ENCODE results near the gene SPAM1. TPM values are rescaled to one million over a fixed set of nuclear protein-coding genes. Genes with fewer than 3 reads are reported as not detected.

The SPAM1 gene
- total and polyA plus RNA-seq, 7 donors = 0.79 TPM; not detected in 6

GRCh38 chr7:123917878-123918277 is 7.2 kb upstream of the SPAM1 start:
- ATAC-seq = no peak
- TF ChIP-seq, protein P1, sequence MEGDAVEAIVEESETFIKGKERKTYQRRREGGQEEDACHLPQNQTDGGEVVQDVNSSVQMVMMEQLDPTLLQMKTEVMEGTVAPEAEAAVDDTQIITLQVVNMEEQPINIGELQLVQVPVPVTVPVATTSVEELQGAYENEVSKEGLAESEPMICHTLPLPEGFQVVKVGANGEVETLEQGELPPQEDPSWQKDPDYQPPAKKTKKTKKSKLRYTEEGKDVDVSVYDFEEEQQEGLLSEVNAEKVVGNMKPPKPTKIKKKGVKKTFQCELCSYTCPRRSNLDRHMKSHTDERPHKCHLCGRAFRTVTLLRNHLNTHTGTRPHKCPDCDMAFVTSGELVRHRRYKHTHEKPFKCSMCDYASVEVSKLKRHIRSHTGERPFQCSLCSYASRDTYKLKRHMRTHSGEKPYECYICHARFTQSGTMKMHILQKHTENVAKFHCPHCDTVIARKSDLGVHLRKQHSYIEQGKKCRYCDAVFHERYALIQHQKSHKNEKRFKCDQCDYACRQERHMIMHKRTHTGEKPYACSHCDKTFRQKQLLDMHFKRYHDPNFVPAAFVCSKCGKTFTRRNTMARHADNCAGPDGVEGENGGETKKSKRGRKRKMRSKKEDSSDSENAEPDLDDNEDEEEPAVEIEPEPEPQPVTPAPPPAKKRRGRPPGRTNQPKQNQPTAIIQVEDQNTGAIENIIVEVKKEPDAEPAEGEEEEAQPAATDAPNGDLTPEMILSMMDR (IDR thresholded peaks at IDR 0.05) = no peak
- no peak overlapping the region for H3K4me3 ChIP-seq
- no peaks in the 10 kb centered on the region for H3K9me3 ChIP-seq
- DNase-seq = no peak
- no peak overlapping the region for H3K27ac ChIP-seq
- H3K4me1 ChIP-seq = no peaks in the 10 kb centered on the region
- H3K36me3 ChIP-seq (ENCODE audit: insufficient read depth in 1 of 2, low read depth in 1 of 2) = no peaks in the 10 kb centered on the region
- intact Hi-C loops (cut with DNase I) = no loop called here
- WGBS, 3 donors = 94 to 96% (median 94%) methylated on average over 12 of the region's 12 CpGs
- H3K27me3 ChIP-seq (ENCODE audit: insufficient read depth in 3 of 3, low read length in 2 of 3) = no peaks in the 10 kb centered on the region

DNA sequence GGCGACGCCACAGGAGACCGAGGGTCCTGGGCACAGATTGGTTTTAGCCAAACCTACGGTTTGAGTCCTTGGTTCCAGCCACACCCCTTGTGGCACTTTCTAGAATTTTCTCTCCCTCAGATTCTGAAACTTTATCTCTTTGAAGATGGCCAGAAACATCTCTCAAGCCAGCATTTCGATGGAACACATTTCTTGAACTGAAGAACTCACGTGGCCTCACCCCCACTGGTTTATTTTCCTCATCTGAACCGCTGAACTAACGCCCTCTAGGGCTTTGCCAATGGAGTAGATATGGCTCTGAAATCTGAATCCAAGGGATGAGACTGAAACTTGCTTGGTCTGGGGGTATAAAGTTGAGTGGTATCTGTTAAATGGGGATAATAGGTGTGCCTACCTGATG is 6.7 kb upstream of the SPAM1 start:
- no peaks in the 10 kb centered on the region for H3K27me3 ChIP-seq (ENCODE audit: insufficient read depth in 3 of 3, low read length in 2 of 3)
- no peaks in the 10 kb centered on the region for H3K9me3 ChIP-seq
- H3K36me3 ChIP-seq (ENCODE audit: insufficient read depth in 1 of 2, low read depth in 1 of 2) = no peaks in the 10 kb centered on the region
- no peak overlapping the region for H3K4me3 ChIP-seq
- TF ChIP-seq, protein P1 (IDR thresholded peaks at IDR 0.05) = no peak
- no peaks in the 10 kb centered on the region for H3K4me1 ChIP-seq
- WGBS, 3 donors = 83 to 90% (median 86%) methylated on average over 8 of the region's 8 CpGs
- DNase-seq (no peak), ATAC-seq (no peak)
- intact Hi-C loops (cut with DNase I) = no loop called here
- no peak overlapping the region for H3K27ac ChIP-seq

DNA sequence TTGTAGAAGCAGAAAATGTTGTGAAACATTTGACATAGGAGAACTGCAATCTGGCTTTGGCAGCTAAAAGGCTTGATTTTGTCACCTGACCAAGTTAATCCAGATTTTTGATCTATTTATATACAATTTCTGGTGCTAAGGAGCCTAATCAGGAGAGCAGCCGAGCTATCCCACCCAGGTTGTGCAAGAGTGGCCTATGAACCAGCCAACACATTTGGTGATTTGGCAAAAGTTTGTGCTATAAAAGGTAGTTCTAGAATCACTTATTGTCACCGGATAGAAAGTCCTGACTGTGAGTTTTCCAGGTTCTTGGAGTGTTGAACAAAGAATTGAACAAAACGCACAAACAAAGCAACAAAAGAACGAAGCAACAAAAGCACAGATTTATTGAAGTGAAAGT is 1.4 kb upstream of the SPAM1 start:
- no peaks in the 10 kb centered on the region for H3K36me3 ChIP-seq (ENCODE audit: insufficient read depth in 1 of 2, low read depth in 1 of 2)
- intact Hi-C loops (cut with DNase I) = no loop called here
- H3K27ac ChIP-seq = no peak overlapping the region
- no peaks in the 10 kb centered on the region for H3K9me3 ChIP-seq
- 81 to 91% (median 90%) methylated on average over 4 of the region's 4 CpGs for WGBS, 3 donors
- no peaks in the 10 kb centered on the region for H3K27me3 ChIP-seq (ENCODE audit: insufficient read depth in 3 of 3, low read length in 2 of 3)
- TF ChIP-seq, protein P1 (IDR thresholded peaks at IDR 0.05) = no peak
- H3K4me3 ChIP-seq = no peak overlapping the region
- no peaks in the 10 kb centered on the region for H3K4me1 ChIP-seq
- no peak for DNase-seq
- ATAC-seq = no peak

GRCh38 chr7:123929107-123929506 is 4.1 kb downstream of the SPAM1 start:
- TF ChIP-seq, protein P1 (IDR thresholded peaks at IDR 0.05) = no peak
- no peaks in the 10 kb centered on the region for H3K4me1 ChIP-seq

DNA sequence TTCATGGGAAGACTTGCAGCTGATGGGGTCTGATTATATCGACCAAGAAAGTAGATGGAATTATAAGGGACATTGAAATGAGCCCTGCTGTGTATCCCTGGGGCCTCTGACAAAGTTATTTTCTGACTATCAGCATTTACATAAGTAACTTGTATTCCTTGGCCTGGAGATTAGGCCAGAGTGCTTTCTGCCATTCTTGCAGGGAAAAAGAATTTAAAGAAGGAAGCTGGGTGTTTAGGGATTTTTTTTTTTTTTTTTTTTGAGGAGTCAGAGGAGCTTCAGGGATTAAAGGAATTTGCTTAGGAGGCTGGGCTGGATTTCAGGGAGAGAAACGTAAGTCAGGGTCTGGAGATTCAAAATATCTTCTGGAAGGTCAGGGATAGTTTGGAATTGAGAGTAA is 4.6 kb downstream of the SPAM1 start:
- H3K27ac ChIP-seq = no peak overlapping the region
- no peaks in the 10 kb centered on the region for H3K36me3 ChIP-seq (ENCODE audit: insufficient read depth in 1 of 2, low read depth in 1 of 2)
- 28 to 40% (median 40%) methylated on average over 2 of the region's 2 CpGs for WGBS, 3 donors
- intact Hi-C loops (cut with DNase I) = no loop called here
- TF ChIP-seq, protein P1 (IDR thresholded peaks at IDR 0.05) = no peak
- ATAC-seq (no peak), DNase-seq (no peak)
- H3K27me3 ChIP-seq (ENCODE audit: insufficient read depth in 3 of 3, low read length in 2 of 3) = no peaks in the 10 kb centered on the region
- no peaks in the 10 kb centered on the region for H3K4me1 ChIP-seq
- no peak overlapping the region for H3K4me3 ChIP-seq
- no peaks in the 10 kb centered on the region for H3K9me3 ChIP-seq

More at GRCh38 chr7:123929107-123929506, 4.1 kb downstream of the SPAM1 start:
- intact Hi-C loops (cut with DNase I) = no loop called here
- Histone ChIP-seq H3K27me3 (ENCODE audit: insufficient read depth in 3 of 3, low read length in 2 of 3) (no peaks in the 10 kb centered on the region), H3K36me3 (ENCODE audit: insufficient read depth in 1 of 2, low read depth in 1 of 2) (no peaks in the 10 kb centered on the region), H3K9me3 (no peaks in the 10 kb centered on the region), H3K4me3 (no peak overlapping the region), H3K27ac (no peak overlapping the region)
- DNase-seq (no peak), ATAC-seq (no peak)
